Measurements from ENCODE around the gene FRRS1.
"Not testable (repeated sequence)": the region's sequence is repeated elsewhere in the genome, so short reads cannot be mapped to it uniquely, and the experiment has no call there.

FRRS1 gene

DNA sequence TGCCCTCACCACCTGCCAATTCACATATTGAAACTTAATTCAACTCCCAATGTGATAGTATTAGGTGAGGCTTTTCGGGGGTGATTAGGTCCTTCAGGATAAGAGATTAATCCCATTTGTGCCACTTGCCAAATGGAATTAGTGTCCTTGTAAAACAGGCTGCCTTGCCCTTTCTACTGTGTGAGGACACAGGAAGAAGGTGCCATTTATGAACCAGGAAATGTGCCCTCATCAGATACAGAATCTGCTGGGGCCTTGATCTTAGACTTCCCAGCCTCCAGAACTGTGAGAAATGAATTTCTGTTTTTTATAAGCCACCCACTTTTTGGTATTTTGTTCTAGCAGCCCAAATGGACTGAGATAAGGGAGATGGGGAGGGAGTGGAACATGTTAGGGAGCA lies 44.6 kb upstream of the FRRS1 start:
- H3K27me3 ChIP-seq (replicated peaks; ENCODE audit: insufficient read depth, low read length) = no peaks in the 10 kb centered on the region
- H3K9me3 ChIP-seq (replicated peaks; ENCODE audit: insufficient read depth, low read length) = no peaks in the 10 kb centered on the region
- no peak overlapping the region for H2AFZ ChIP-seq (ENCODE audit: low read length)
- no peaks in the 10 kb centered on the region for H3K79me2 ChIP-seq (ENCODE audit: low read length)
- H3F3A ChIP-seq (ENCODE audit: insufficient read depth, low read length) = no peaks in the 10 kb centered on the region
- no peaks in the 10 kb centered on the region for H3K4me1 ChIP-seq (ENCODE audit: low read length)
- no peaks in the 10 kb centered on the region for H3K9me2 ChIP-seq (replicated peaks; ENCODE audit: insufficient read depth, low read length)
- DNase-seq = no peak
- no peak for TF ChIP-seq EZH2phosphoT487 (IDR thresholded peaks at IDR 0.05; ENCODE audit: low read length)
- TF ChIP-seq, protein P1, sequence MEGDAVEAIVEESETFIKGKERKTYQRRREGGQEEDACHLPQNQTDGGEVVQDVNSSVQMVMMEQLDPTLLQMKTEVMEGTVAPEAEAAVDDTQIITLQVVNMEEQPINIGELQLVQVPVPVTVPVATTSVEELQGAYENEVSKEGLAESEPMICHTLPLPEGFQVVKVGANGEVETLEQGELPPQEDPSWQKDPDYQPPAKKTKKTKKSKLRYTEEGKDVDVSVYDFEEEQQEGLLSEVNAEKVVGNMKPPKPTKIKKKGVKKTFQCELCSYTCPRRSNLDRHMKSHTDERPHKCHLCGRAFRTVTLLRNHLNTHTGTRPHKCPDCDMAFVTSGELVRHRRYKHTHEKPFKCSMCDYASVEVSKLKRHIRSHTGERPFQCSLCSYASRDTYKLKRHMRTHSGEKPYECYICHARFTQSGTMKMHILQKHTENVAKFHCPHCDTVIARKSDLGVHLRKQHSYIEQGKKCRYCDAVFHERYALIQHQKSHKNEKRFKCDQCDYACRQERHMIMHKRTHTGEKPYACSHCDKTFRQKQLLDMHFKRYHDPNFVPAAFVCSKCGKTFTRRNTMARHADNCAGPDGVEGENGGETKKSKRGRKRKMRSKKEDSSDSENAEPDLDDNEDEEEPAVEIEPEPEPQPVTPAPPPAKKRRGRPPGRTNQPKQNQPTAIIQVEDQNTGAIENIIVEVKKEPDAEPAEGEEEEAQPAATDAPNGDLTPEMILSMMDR (IDR thresholded peaks at IDR 0.05; ENCODE audit: low read length) = no peak
- no peak for TF ChIP-seq EZH2 (optimal IDR thresholded peaks at IDR 0.05; ENCODE audit: low read depth, low read length)
- H3K4me2 ChIP-seq (ENCODE audit: low read depth, low read length) = no peak overlapping the region
- no peak overlapping the region for H3K9ac ChIP-seq (ENCODE audit: low read length)
- H3K27ac ChIP-seq (ENCODE audit: low read length) = no peak overlapping the region
- no peaks in the 10 kb centered on the region for H3K36me3 ChIP-seq (replicated peaks; ENCODE audit: insufficient read depth, low read length)
- no peaks in the 10 kb centered on the region for H4K20me1 ChIP-seq (ENCODE audit: insufficient read depth, low read length)
- no peak overlapping the region for H3K4me3 ChIP-seq (ENCODE audit: low read length)

DNA sequence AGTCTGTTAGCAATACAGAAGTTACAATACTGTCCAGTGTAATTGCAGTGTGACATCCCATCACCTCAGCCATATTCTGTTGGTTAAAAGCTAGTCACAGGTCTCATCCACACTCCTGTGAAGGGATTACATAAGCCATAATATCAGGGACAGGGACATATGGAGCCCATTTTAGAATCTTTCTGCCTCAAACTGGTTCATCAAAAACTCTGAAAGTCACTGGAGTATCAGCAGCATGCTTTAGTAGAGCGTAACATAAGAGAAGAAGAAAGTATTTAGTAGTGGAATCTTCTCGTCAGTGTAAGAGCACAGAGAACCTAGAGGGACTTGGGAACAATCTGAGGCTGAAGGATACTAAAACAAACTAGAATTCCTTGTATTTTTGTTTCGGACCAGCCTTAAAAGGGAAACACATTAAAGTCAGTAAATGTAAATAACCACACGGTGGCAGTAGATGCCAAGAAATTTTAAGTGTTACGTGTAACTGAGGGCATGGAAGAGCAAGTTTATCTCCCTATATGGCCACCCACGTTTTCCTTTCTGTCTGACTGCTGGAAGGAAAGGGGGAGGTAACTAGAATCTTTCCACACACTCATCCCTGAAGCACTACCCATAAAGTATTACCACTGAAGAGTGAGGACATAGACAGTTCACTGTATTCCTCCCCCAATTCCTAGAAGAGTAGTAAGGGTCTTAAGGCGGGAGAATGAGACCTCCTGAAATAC lies 42.1 kb upstream of the FRRS1 start:
- TF ChIP-seq, protein P1 (IDR thresholded peaks at IDR 0.05; ENCODE audit: low read length) = peak; percentile 42
- no peak for TF ChIP-seq EZH2 (optimal IDR thresholded peaks at IDR 0.05; ENCODE audit: low read depth, low read length)
- Histone ChIP-seq H3K36me3 (replicated peaks; ENCODE audit: insufficient read depth, low read length) (no peaks in the 10 kb centered on the region), H3K9ac (ENCODE audit: low read length) (no peak overlapping the region; the same call in 1 of the 2 replicates), H3K27me3 (replicated peaks; ENCODE audit: insufficient read depth, low read length) (no peaks in the 10 kb centered on the region), H3K4me1 (ENCODE audit: low read length) (no peaks in the 10 kb centered on the region), H3K9me3 (replicated peaks; ENCODE audit: insufficient read depth, low read length) (no peaks in the 10 kb centered on the region), H3K4me3 (ENCODE audit: low read length) (no peak overlapping the region), H3F3A (ENCODE audit: insufficient read depth, low read length) (no peaks in the 10 kb centered on the region), H3K27ac (ENCODE audit: low read length) (no peak overlapping the region), H3K79me2 (ENCODE audit: low read length) (no peaks in the 10 kb centered on the region), H2AFZ (ENCODE audit: low read length) (0 out of 2 replicates have a peak overlapping the region, but pooled peaks have one; percentile 48), H4K20me1 (ENCODE audit: insufficient read depth, low read length) (no peaks in the 10 kb centered on the region), H3K9me2 (replicated peaks; ENCODE audit: insufficient read depth, low read length) (no peaks in the 10 kb centered on the region), H3K4me2 (ENCODE audit: low read depth, low read length) (peak overlapping the region; percentile 41; the same call in 1 of the 2 replicates)
- peak; percentile 53 for DNase-seq

DNA sequence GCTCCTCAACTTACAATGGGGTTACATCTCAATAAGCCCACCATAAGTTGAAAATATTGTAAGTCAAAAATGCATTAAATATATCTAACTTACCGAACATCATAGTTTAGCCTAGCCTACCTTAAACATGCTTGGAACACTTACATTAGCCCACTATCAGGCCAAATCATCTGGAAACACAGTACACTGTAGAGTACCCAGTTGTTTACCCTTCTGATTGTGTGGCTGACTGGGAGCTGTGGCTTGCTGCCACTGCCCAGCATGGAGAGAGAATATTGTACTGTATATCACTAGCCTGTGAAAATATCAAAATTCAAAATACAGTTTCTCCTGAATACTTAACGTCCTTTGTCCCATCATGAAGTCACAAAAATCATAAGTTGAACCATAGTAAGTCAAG lies 40.4 kb upstream of the FRRS1 start:
- no peak for TF ChIP-seq EZH2phosphoT487 (IDR thresholded peaks at IDR 0.05; ENCODE audit: low read length)
- TF ChIP-seq EZH2 (optimal IDR thresholded peaks at IDR 0.05; ENCODE audit: low read depth, low read length) = no peak
- H3K27ac ChIP-seq (ENCODE audit: low read length) = no peak overlapping the region
- H3K9ac ChIP-seq (ENCODE audit: low read length) = no peak overlapping the region
- no peak overlapping the region for H3K4me2 ChIP-seq (ENCODE audit: low read depth, low read length)
- H2AFZ ChIP-seq (ENCODE audit: low read length) = no peak overlapping the region
- no peaks in the 10 kb centered on the region for H3K4me1 ChIP-seq (ENCODE audit: low read length)
- H3K27me3 ChIP-seq (replicated peaks; ENCODE audit: insufficient read depth, low read length) = no peaks in the 10 kb centered on the region
- no peak for DNase-seq
- H3K79me2 ChIP-seq (ENCODE audit: low read length) = no peaks in the 10 kb centered on the region
- H4K20me1 ChIP-seq (ENCODE audit: insufficient read depth, low read length) = no peaks in the 10 kb centered on the region
- no peak overlapping the region for H3K4me3 ChIP-seq (ENCODE audit: low read length)
- no peaks in the 10 kb centered on the region for H3K9me2 ChIP-seq (replicated peaks; ENCODE audit: insufficient read depth, low read length)
- H3K36me3 ChIP-seq (replicated peaks; ENCODE audit: insufficient read depth, low read length) = no peaks in the 10 kb centered on the region
- no peaks in the 10 kb centered on the region for H3K9me3 ChIP-seq (replicated peaks; ENCODE audit: insufficient read depth, low read length)
- H3F3A ChIP-seq (ENCODE audit: insufficient read depth, low read length) = no peaks in the 10 kb centered on the region

DNA sequence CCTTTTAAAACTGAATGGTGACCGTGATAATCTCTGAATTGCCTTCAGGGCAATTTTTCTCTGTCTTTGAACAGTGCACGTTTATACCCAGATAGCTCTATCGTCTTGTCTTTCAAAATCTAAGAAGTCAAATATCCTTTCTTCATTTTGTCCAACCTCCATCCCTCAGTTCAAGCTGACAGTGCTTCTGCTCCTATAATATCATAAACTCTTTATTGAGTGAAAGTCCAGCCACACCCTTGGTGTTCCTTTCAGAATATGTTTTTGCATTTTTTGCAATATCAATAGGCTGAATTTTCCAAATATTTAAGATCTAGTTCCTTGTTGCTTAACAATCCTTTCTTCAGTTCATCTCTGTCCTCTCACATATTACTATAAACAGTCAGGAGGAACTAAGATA lies 35.1 kb upstream of the FRRS1 start:
- DNase-seq = no peak

DNA sequence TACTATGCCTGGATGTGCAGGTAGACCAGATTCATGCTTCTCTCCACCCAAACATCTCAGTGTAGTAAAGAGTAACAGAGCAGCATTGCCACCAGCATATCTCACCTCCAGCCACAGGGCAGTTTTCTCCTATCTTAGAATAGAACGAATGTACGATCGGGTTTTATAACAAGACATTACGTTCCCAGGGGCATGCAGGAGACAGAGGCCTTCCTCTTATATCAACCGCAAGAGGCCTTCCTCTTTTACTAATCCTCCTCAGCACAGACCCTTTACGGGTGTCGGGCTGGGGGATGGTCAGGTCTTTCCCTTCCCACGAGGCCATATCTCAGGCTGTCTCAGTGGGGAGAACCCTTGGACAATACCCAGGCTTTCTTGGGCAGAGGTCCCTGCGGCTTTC lies 27.4 kb upstream of the FRRS1 start:
- H3K9me3 ChIP-seq (replicated peaks; ENCODE audit: insufficient read depth, low read length); H3K27me3 ChIP-seq (replicated peaks; ENCODE audit: insufficient read depth, low read length); H3K4me2 ChIP-seq (ENCODE audit: low read depth, low read length); H3F3A ChIP-seq (ENCODE audit: insufficient read depth, low read length); H3K36me3 ChIP-seq (replicated peaks; ENCODE audit: insufficient read depth, low read length); H4K20me1 ChIP-seq (ENCODE audit: insufficient read depth, low read length); H3K9me2 ChIP-seq (replicated peaks; ENCODE audit: insufficient read depth, low read length); H3K9ac ChIP-seq (ENCODE audit: low read length); H2AFZ ChIP-seq (ENCODE audit: low read length); H3K4me3 ChIP-seq (ENCODE audit: low read length); DNase-seq; H3K4me1 ChIP-seq (ENCODE audit: low read length); H3K27ac ChIP-seq (ENCODE audit: low read length); H3K79me2 ChIP-seq (ENCODE audit: low read length): not testable (repeated sequence)

More for the DNA sequence above, 35.1 kb upstream of the FRRS1 start:
- H3K4me2 ChIP-seq (ENCODE audit: low read depth, low read length) = no peak overlapping the region
- H3K27me3 ChIP-seq (replicated peaks; ENCODE audit: insufficient read depth, low read length) = no peaks in the 10 kb centered on the region
- H2AFZ ChIP-seq (ENCODE audit: low read length) = no peak overlapping the region
- no peaks in the 10 kb centered on the region for H3K36me3 ChIP-seq (replicated peaks; ENCODE audit: insufficient read depth, low read length)
- no peaks in the 10 kb centered on the region for H3K4me1 ChIP-seq (ENCODE audit: low read length)
- no peaks in the 10 kb centered on the region for H3K9me3 ChIP-seq (replicated peaks; ENCODE audit: insufficient read depth, low read length)
- no peak overlapping the region for H3K27ac ChIP-seq (ENCODE audit: low read length)
- no peak overlapping the region for H3K4me3 ChIP-seq (ENCODE audit: low read length)
- no peaks in the 10 kb centered on the region for H3K9me2 ChIP-seq (replicated peaks; ENCODE audit: insufficient read depth, low read length)
- H3K9ac ChIP-seq (ENCODE audit: low read length) = no peak overlapping the region
- TF ChIP-seq EZH2 (optimal IDR thresholded peaks at IDR 0.05; ENCODE audit: low read depth, low read length) (no peak), EZH2phosphoT487 (IDR thresholded peaks at IDR 0.05; ENCODE audit: low read length) (no peak)
- TF ChIP-seq, protein P1 (IDR thresholded peaks at IDR 0.05; ENCODE audit: low read length) = no peak
- H3K79me2 ChIP-seq (ENCODE audit: low read length) = no peaks in the 10 kb centered on the region
- H3F3A ChIP-seq (ENCODE audit: insufficient read depth, low read length) = no peaks in the 10 kb centered on the region
- H4K20me1 ChIP-seq (ENCODE audit: insufficient read depth, low read length) = no peaks in the 10 kb centered on the region

Data from MM.1S (cell line).